PFSK-1 (cell line): ENCODE results near the gene CETN3.

Source experiments
- FOXP2 ChIP-seq: optimal IDR thresholded peaks from 2 replicates; pipeline ENCODE3; 2011; ENCODE audit warnings: borderline replicate concordance, control low read depth, inconsistent platforms; ENCODE audit not compliant: insufficient read depth; ENCODE audit errors: extremely low read length, extremely low read depth
- POLR2AphosphoS5 ChIP-seq: IDR thresholded peaks from 2 replicates; pipeline ENCODE4 v1.6.1; 2012; ENCODE audit warnings: low read depth, mild to moderate bottlenecking, control low read depth, low read length, moderate library complexity
- SIN3A ChIP-seq: IDR thresholded peaks from 2 replicates; pipeline ENCODE4 v1.6.1; 2012; ENCODE audit warnings: mild to moderate bottlenecking, low read length, moderate library complexity, borderline replicate concordance; ENCODE audit not compliant: insufficient read depth
- TAF1 ChIP-seq: IDR thresholded peaks from 2 replicates; pipeline ENCODE4 v1.6.1; 2012; ENCODE audit warnings: low read length, control low read depth, borderline replicate concordance; ENCODE audit not compliant: insufficient read depth
- TF ChIP-seq, protein P1 (sequence below), 2 experiments: IDR thresholded peaks; 2 replicates each; pipeline versions ENCODE4 v1.6.1 to v1.8.0; 2011 to 2012; ENCODE audit warnings: low read depth in 2 of 2, low read length in 2 of 2, control low read depth in 1 of 2, inconsistent platforms in 1 of 2, mild to moderate bottlenecking in 1 of 2, moderate library complexity in 1 of 2; ENCODE audit not compliant: insufficient read depth in 1 of 2

The CETN3 gene

DNA sequence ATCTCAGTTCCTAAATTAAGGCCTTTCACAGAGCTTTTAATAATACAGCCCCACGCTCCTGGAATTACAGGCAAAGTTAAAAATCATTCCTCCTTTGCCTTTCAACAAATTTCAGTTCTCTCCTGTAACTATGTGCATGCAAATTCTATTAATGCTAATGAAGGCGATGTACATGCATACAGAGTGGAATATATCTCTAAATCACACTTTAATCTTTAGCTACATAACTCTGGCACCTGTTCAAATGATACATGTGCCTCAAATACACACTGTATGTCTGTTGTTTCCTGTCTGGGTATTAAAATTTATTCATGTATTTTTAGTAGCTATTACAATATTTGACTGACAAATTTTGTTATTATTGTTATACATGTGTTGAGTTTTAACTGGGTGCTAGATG is 30.8 kb downstream of the CETN3 start:
- TF ChIP-seq POLR2AphosphoS5 (no peak), FOXP2 (no peak), SIN3A (no peak), TAF1 (no peak)
- TF ChIP-seq, protein P1, sequence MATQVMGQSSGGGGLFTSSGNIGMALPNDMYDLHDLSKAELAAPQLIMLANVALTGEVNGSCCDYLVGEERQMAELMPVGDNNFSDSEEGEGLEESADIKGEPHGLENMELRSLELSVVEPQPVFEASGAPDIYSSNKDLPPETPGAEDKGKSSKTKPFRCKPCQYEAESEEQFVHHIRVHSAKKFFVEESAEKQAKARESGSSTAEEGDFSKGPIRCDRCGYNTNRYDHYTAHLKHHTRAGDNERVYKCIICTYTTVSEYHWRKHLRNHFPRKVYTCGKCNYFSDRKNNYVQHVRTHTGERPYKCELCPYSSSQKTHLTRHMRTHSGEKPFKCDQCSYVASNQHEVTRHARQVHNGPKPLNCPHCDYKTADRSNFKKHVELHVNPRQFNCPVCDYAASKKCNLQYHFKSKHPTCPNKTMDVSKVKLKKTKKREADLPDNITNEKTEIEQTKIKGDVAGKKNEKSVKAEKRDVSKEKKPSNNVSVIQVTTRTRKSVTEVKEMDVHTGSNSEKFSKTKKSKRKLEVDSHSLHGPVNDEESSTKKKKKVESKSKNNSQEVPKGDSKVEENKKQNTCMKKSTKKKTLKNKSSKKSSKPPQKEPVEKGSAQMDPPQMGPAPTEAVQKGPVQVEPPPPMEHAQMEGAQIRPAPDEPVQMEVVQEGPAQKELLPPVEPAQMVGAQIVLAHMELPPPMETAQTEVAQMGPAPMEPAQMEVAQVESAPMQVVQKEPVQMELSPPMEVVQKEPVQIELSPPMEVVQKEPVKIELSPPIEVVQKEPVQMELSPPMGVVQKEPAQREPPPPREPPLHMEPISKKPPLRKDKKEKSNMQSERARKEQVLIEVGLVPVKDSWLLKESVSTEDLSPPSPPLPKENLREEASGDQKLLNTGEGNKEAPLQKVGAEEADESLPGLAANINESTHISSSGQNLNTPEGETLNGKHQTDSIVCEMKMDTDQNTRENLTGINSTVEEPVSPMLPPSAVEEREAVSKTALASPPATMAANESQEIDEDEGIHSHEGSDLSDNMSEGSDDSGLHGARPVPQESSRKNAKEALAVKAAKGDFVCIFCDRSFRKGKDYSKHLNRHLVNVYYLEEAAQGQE (IDR thresholded peaks at IDR 0.05; ENCODE audit: insufficient read depth in 1 of 2, low read depth in 2 of 2, low read length in 2 of 2) = no peak

DNA sequence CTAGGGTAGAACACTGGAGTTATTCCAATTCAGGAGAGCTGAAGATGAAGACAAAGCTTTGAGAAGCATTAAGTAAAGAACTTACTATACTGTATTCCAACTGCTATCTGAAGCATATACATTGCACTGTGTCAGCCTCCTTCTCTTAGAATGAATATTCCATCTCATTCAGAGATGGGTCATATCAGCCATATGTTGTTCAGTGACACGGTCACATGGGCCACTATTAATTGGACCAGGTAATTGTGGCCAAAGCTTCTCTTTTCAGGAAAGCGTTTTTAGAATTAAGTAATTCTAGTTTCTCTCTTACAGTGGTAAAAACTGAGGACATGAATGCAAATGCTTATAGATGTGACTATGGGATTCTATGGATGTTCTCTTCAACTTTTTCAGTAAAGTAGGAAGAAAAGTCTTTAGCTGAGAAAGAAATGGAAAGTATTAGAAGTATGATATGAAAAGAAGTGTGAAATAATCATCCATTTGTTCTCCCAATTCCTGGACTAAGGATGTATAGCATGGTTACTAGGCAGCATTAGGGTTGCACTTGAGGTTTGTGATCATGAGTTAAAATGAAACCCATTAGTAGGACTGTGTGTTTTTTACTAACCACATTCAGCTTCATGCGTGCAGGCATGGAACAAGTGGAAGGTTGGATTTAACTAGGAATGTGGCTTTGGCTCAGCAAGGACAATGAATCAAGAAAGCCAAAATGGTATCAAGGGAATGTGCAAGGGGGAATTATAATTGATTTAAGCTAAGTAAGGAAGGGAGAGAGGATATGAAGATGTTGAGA is 40.9 kb downstream of the CETN3 start:
- TF ChIP-seq, protein P1 (IDR thresholded peaks at IDR 0.05; ENCODE audit: insufficient read depth in 1 of 2, low read depth in 2 of 2, low read length in 2 of 2) = no peak
- TF ChIP-seq FOXP2 (no peak), TAF1 (no peak), SIN3A (no peak), POLR2AphosphoS5 (no peak)

DNA sequence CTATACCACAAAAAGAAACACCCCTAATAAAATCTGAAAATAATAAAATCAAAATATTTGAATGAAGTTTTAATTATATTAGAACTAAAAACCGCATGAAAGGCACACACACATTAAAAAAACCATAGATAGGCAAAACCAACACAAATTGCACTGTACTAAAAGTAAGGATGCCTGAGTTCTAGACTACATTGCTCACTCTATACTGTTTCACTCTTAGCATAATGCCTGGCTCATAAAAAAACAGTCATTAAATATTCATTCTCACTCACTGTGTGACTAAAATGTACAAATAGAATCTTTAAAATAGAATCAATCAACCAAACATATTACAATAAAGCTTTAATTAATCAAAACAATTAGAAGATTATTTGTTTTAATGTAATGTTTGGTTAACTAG is 41.7 kb downstream of the CETN3 start:
- TF ChIP-seq TAF1 = no peak
- no peak for TF ChIP-seq POLR2AphosphoS5
- no peak for TF ChIP-seq FOXP2
- TF ChIP-seq, protein P1 (IDR thresholded peaks at IDR 0.05; ENCODE audit: insufficient read depth in 1 of 2, low read depth in 2 of 2, low read length in 2 of 2) = no peak
- TF ChIP-seq SIN3A = no peak

DNA sequence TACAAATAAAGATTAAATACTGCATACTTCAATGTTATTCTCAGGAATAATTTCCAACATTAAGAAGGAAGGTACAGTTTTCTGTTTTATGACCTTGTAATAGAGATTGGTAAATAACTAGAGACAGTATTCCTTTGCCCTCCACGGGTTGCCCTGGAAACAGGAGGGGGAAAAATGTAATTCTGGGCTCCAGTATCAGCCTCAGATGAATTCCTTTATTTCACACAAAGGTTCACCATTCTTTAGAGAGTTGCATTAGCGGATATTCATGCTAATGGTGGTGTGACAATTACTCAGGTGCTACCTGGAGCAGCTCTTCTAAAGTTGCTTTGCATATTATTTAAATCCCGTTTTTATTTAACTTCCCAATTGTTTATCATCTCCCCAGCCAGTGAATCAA is 42.6 kb downstream of the CETN3 start:
- TF ChIP-seq FOXP2 = no peak
- no peak for TF ChIP-seq TAF1
- TF ChIP-seq SIN3A = no peak

DNA sequence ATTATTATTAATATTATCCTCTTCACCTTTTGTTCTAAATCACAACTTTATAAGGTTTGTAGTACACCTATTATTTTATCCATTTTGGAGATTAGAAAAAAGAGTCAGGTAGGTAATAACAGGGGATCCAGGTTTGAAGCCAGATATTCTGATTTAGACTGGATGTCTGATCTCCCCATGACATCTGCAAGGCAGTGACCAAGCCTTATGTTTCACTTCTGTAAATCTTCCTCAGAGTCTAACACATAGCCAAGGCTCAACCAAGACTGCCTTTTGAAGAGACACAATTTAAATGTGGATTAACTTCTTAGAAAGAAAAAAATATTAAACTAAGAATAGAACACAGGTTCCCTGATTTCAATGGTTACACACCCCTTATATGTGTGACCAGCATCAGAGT is 44.2 kb downstream of the CETN3 start:
- TF ChIP-seq, protein P1 (IDR thresholded peaks at IDR 0.05; ENCODE audit: insufficient read depth in 1 of 2, low read depth in 2 of 2, low read length in 2 of 2) = no peak
- TF ChIP-seq TAF1 = no peak
- no peak for TF ChIP-seq SIN3A
- no peak for TF ChIP-seq POLR2AphosphoS5
